HepG2 (cell line): ENCODE measurements around the gene KCNQ5. TPM values are rescaled to one million over a fixed set of nuclear protein-coding genes. Genes with fewer than 3 reads are reported as not detected.

Experiments
- ATAC-seq: fragments of 200-7000 bp; cut with Tn5 transposase; 3 replicates; pipeline ENCODE4 v1.9.1; 2020; ENCODE audit warnings: mild to moderate bottlenecking, moderate library complexity
- BruUV-seq: library from RNA; stranded (reverse); fragments of 400-500 nt; replicated peaks from 2 replicates; lab custom pipeline; 2021; lab: Mats Ljungman, UMichigan
- CTCF ChIA-PET: fragments of 300-600 bp; formaldehyde crosslinking; extraction: SDS; loops from one replicate; lab custom pipeline; 2021; ENCODE audit warnings: low total read pairs, inconsistent platforms, low intra/inter-chr PET ratio; lab: Yijun Ruan, JAX
- POLR2A ChIA-PET: fragments of 350-600 bp; sonication (Branson Sonifier 250); formaldehyde crosslinking; loops from one replicate; lab custom pipeline; 2020; ENCODE audit warnings: antibody characterized with exemption, inconsistent platforms; lab: Yijun Ruan, JAX
- DNase-seq: peaks from one replicate; pipeline ENCODE4 v3.0.0-alpha.2; 2015; ENCODE audit warnings: low spot score
- FAIRE-seq: peaks from 3 replicates; lab custom pipeline; 2011; peaks lifted over from hg19 to GRCh38; lab: Jason Lieb, UNC
- H2AFZ ChIP-seq: one replicate; pipeline ENCODE4 v1.6.1; 2011; ENCODE audit warnings: low read length, inconsistent platforms
- H3K27ac ChIP-seq: fragments of 300-600 bp; 3 replicates; pipeline ENCODE4 v1.8.0; 2011; ENCODE audit warnings: mixed run types, mild to moderate bottlenecking, mixed read lengths, low read length, inconsistent platforms; ENCODE audit not compliant: insufficient read depth; ENCODE audit errors: extremely low read length
- H3K27me3 ChIP-seq, 2 experiments: fragments of 200-600 bp in 1 of 2; 2 replicates in 1 of 2; 3 replicates in 1 of 2; pipeline versions ENCODE4 v1.6.0 to v1.8.0; 2011; ENCODE audit warnings: low read length in 2 of 2, mild to moderate bottlenecking in 2 of 2, moderate library complexity in 2 of 2, inconsistent platforms in 1 of 2; ENCODE audit not compliant: insufficient read depth in 2 of 2, control insufficient read depth in 1 of 2
- H3K36me3 ChIP-seq, 2 experiments: fragments of 200-600 bp in 1 of 2; replicated peaks in 1 of 2; 2 replicates in 1 of 2; 3 replicates in 1 of 2; pipeline versions ENCODE4 v1.5.1 to v1.8.0; 2011; ENCODE audit warnings: low read length in 2 of 2, inconsistent platforms in 1 of 2; ENCODE audit not compliant: insufficient read depth in 2 of 2, control insufficient read depth in 1 of 2
- H3K4me1 ChIP-seq: 2 replicates; pipeline ENCODE4 v1.5.1; 2012; ENCODE audit warnings: low read length, inconsistent platforms; ENCODE audit not compliant: insufficient read depth
- H3K4me2 ChIP-seq: 2 replicates; pipeline ENCODE4 v1.6.0; 2011; ENCODE audit warnings: low read depth, low read length, inconsistent platforms
- H3K4me3 ChIP-seq, 3 experiments: fragments of 200-600 bp in 1 of 3; sonication (generic), shearing (Covaris generic) in 1 of 3; replicated peaks in 1 of 3; 2 replicates each; pipeline ENCODE4 v1.5.1; 2011 to 2016; ENCODE audit warnings: low read length in 3 of 3, inconsistent platforms in 2 of 3, low read depth in 2 of 3, mild to moderate bottlenecking in 2 of 3, control low read depth in 1 of 3, mixed read lengths in 1 of 3; ENCODE audit not compliant: insufficient read depth in 1 of 3
- H3K79me2 ChIP-seq: one replicate; pipeline ENCODE4 v1.6.1; 2011; ENCODE audit warnings: low read length, inconsistent platforms; ENCODE audit not compliant: insufficient read depth
- H3K9ac ChIP-seq: 2 replicates; pipeline ENCODE4 v1.6.0; 2011; ENCODE audit warnings: mild to moderate bottlenecking, low read depth, low read length, inconsistent platforms; ENCODE audit not compliant: insufficient read depth
- H3K9me3 ChIP-seq: 2 replicates; pipeline ENCODE4 v1.5.1; 2012; ENCODE audit warnings: mild to moderate bottlenecking, low read length
- H4K20me1 ChIP-seq: 2 replicates; pipeline ENCODE4 v1.6.0; 2011; ENCODE audit warnings: inconsistent platforms, mild to moderate bottlenecking, low read length, moderate library complexity; ENCODE audit not compliant: insufficient read depth
- HDAC1 ChIP-seq: sonication (generic); formaldehyde crosslinking; IDR thresholded peaks from 2 replicates; pipeline ENCODE4 v1.5.1; 2020; ENCODE audit warnings: mild to moderate bottlenecking, missing genetic modification reagents
- ISL2 ChIP-seq: sonication (generic); formaldehyde crosslinking; IDR thresholded peaks from 2 replicates; pipeline ENCODE4 v1.5.0; 2020; ENCODE audit warnings: missing genetic modification reagents
- KDM4B ChIP-seq: sonication (generic); formaldehyde crosslinking; IDR thresholded peaks from 2 replicates; pipeline ENCODE4 v1.4.0; 2020; ENCODE audit warnings: missing genetic modification reagents
- MTA1 ChIP-seq: sonication (generic); formaldehyde crosslinking; IDR thresholded peaks from 2 replicates; pipeline ENCODE4 v1.4.0; 2020; ENCODE audit warnings: missing genetic modification reagents, mild to moderate bottlenecking, borderline replicate concordance
- NR2F2 ChIP-seq: IDR thresholded peaks from 2 replicates; pipeline ENCODE4 v1.6.1; 2012; ENCODE audit warnings: low read depth, inconsistent platforms, borderline replicate concordance
- WGBS: methylation state at CpG from one replicate; pipeline ENCODE4 v1.1.6; 2017; ENCODE audit warnings: low lambda C conversion rate; 5-methylcytosine and 5-hydroxymethylcytosine counted together
- in situ Hi-C: cut with HindIII; loops from 2 replicates; pipeline ENCODE4 v1.10.0; 2017; ENCODE audit warnings: low pct_unique_long_range_greater_than_20kb; ENCODE audit not compliant: extremely low pct_ligation_motif_present
- intact Hi-C: fragments of 100-400 bp; cut with micrococcal nuclease; formaldehyde crosslinking; loops from one replicate; pipeline ENCODE4 v1.10.0; 2022; ENCODE audit not compliant: unreplicated experiment
- polyA plus RNA-seq, 8 experiments: library from polyadenylated mRNA; depleted of rRNA in 3 of 8; stranded (reverse) in 7 of 8; unstranded in 1 of 8; fragments of >200 nt; fragmentation: Illumina TruSeq in 4 of 8; extraction: Trizol in 4 of 8; gene quantifications; 2 replicates each; pipeline versions ENCODE4 v1.2.1 to v1.2.3, GENCODE V29; 2011 to 2016; ENCODE audit warnings: low read depth in 4 of 8, missing spikeins in 1 of 8, mixed read lengths in 1 of 8; ENCODE audit not compliant: insufficient read depth in 1 of 8
- total RNA-seq, 5 experiments: library from RNA; depleted of rRNA; stranded (reverse); fragments of >200 nt; fragmentation: Illumina TruSeq; extraction: Trizol; gene quantifications; 2 replicates each; pipeline ENCODE4 v1.2.3, GENCODE V29; 2016; ENCODE audit warnings: low read depth in 1 of 5

KCNQ5 gene
- total and polyA plus RNA-seq, 2 of the 13 experiments (the other 11 are each of a cell fraction or from before 2014, with no cell fraction given) = 0.04 TPM; not detected in 1

- Histone ChIP-seq H3K4me2 (no peak overlapping the region), H3K27ac (no peak overlapping the region), H3K4me1 (no peaks in the 10 kb centered on the region), H2AFZ (no peak overlapping the region), H4K20me1 (no peaks in the 10 kb centered on the region), H3K9ac (no peak overlapping the region), H3K36me3 (no peaks in the 10 kb centered on the region), H3K9me3 (no peaks in the 10 kb centered on the region), H3K27me3 (no peaks in the 10 kb centered on the region; a peak in 1 of 5 replicates), H3K4me3 (no peak overlapping the region), H3K79me2 (no peaks in the 10 kb centered on the region)
- FAIRE-seq (no peak), DNase-seq (no peak), ATAC-seq (no peak)
- ChIA-PET POLR2A (no interaction called here), CTCF (no interaction called here)
- intact Hi-C loops = no loop called here
- 4% methylated on average over 3 of the region's 3 CpGs for WGBS
- no TSS peak for BruUV-seq
- no peak for TF ChIP-seq NR2F2
- TF ChIP-seq HDAC1 (CRISPR knock-in tag) = no peak
- TF ChIP-seq ISL2 (CRISPR knock-in tag) = no peak
- TF ChIP-seq KDM4B (CRISPR knock-in tag) = no peak
- in situ Hi-C loops = no loop called here
These were observed 457.7 kb downstream of the KCNQ5 start for GRCh38 chr6:73079611-73079955.

DNA sequence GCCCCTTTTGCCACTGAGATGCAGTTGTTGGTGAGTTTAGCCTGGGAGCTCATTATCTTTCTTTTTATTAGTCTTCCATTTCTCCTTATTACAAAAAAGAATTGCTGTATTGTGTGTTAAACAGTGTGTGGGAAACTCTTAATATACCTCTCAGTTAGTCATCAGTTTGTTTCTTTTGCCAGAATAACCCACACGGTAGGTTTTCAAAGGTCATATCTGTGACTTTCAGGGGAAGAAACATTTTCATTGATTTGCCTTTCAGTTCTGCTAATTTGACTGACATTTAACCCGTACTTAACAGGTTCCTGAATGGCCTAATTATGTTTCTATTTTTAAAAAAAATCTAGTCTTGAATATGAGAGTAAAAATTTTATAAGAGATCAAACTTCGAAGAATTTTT is 458.1 kb downstream of the KCNQ5 start:
- BruUV-seq = no TSS peak
- H4K20me1 ChIP-seq = no peaks in the 10 kb centered on the region
- TF ChIP-seq MTA1 (CRISPR knock-in tag) = no peak
- no peaks in the 10 kb centered on the region; a peak in 1 of 5 replicates for H3K27me3 ChIP-seq
- in situ Hi-C loops = no loop called here
- no peak overlapping the region for H3K27ac ChIP-seq
- H3K4me1 ChIP-seq = no peaks in the 10 kb centered on the region
- H2AFZ ChIP-seq = no peak overlapping the region
- no peak for FAIRE-seq
- ChIA-PET CTCF (no interaction called here), POLR2A (no interaction called here)
- intact Hi-C loops = no loop called here
- H3K4me2 ChIP-seq = no peak overlapping the region
- no peak for ATAC-seq
- H3K9me3 ChIP-seq = no peaks in the 10 kb centered on the region
- no peak overlapping the region for H3K4me3 ChIP-seq
- DNase-seq = no peak
- no peak overlapping the region for H3K9ac ChIP-seq
- H3K36me3 ChIP-seq = no peaks in the 10 kb centered on the region
- under 1% methylated on average over 3 of the region's 3 CpGs for WGBS
- H3K79me2 ChIP-seq = no peaks in the 10 kb centered on the region
